ENCODE measurements around the gene UBE4B.
"Not testable (repeated sequence)": the region's sequence is repeated elsewhere in the genome, so short reads cannot be mapped to it uniquely, and the experiment has no call there.

The UBE4B gene

GRCh38 chr1:10020086-10020485 is 12.7 kb upstream of the UBE4B start:
- no peak for TF ChIP-seq CTCF (conservative IDR thresholded peaks at IDR 0.05; ENCODE audit: control insufficient read depth, insufficient read depth, low read depth, low read length)

GRCh38 chr1:10020678-10021077 is 12.1 kb upstream of the UBE4B start:
- H3K4me3 ChIP-seq (ENCODE audit: control insufficient read depth, low read depth, low read length); DNase-seq (ENCODE audit: low read depth): not testable (repeated sequence)

More at GRCh38 chr1:10020086-10020485, 12.7 kb upstream of the UBE4B start:
- H3K4me3 ChIP-seq (ENCODE audit: control insufficient read depth, low read depth, low read length) = no peak overlapping the region
- DNase-seq (ENCODE audit: low read depth) = no peak

GRCh38 chr1:10021992-10022391 is 10.8 kb upstream of the UBE4B start:
- not testable (repeated sequence) for H3K4me3 ChIP-seq (ENCODE audit: control insufficient read depth, low read depth, low read length); DNase-seq (ENCODE audit: low read depth)

GRCh38 chr1:10022656-10023055 is 10.1 kb upstream of the UBE4B start:
- TF ChIP-seq CTCF (conservative IDR thresholded peaks at IDR 0.05; ENCODE audit: control insufficient read depth, insufficient read depth, low read depth, low read length) = no peak
- no peak for DNase-seq (ENCODE audit: low read depth)

GRCh38 chr1:10025354-10025753 is 7.4 kb upstream of the UBE4B start:
- H3K4me3 ChIP-seq (ENCODE audit: control insufficient read depth, low read depth, low read length) = no peak overlapping the region
- DNase-seq (ENCODE audit: low read depth) = no peak
- TF ChIP-seq CTCF (conservative IDR thresholded peaks at IDR 0.05; ENCODE audit: control insufficient read depth, insufficient read depth, low read depth, low read length) = no peak

More at GRCh38 chr1:10022656-10023055, 10.1 kb upstream of the UBE4B start:
- no peak overlapping the region for H3K4me3 ChIP-seq (ENCODE audit: control insufficient read depth, low read depth, low read length)

GRCh38 chr1:10027027-10027426 is 5.7 kb upstream of the UBE4B start:
- no peak overlapping the region for H3K4me3 ChIP-seq (ENCODE audit: control insufficient read depth, low read depth, low read length)
- TF ChIP-seq CTCF (conservative IDR thresholded peaks at IDR 0.05; ENCODE audit: control insufficient read depth, insufficient read depth, low read depth, low read length) = no peak
- no peak for DNase-seq (ENCODE audit: low read depth)

GRCh38 chr1:10028956-10029500 is 3.7 kb upstream of the UBE4B start:
- H3K4me3 ChIP-seq (ENCODE audit: control insufficient read depth, low read depth, low read length); DNase-seq (ENCODE audit: low read depth): not testable (repeated sequence)

- TF ChIP-seq CTCF (conservative IDR thresholded peaks at IDR 0.05; ENCODE audit: control insufficient read depth, insufficient read depth, low read depth, low read length) = no peak
- no peak for DNase-seq (ENCODE audit: low read depth)
- H3K4me3 ChIP-seq (ENCODE audit: control insufficient read depth, low read depth, low read length) = no peak overlapping the region
Observed at GRCh38 chr1:10031461-10031860, 1.3 kb upstream of the UBE4B start.
